Neural cell (in vitro differentiated cells): ENCODE results near the gene SELENOV. TPM values are rescaled to one million over a fixed set of nuclear protein-coding genes. Genes with fewer than 3 reads are reported as not detected.
A peak's percentile ranks its signal among the peaks of the same experiment; 100 is the strongest.

Experiments used
- H2AFZ ChIP-seq: fragments of 200-600, 300-800 bp; sonication (generic), shearing (Covaris generic); 2 replicates; pipeline ENCODE4 v1.6.0; 2014; ENCODE audit warnings: low read depth, mild to moderate bottlenecking, antibody characterized with exemption, low read length, moderate library complexity
- H3F3A ChIP-seq: fragments of 200-600 bp; shearing (Covaris generic); 2 replicates; pipeline ENCODE4 v1.6.1; 2016; ENCODE audit warnings: mild to moderate bottlenecking, moderate library complexity, mixed read lengths, antibody characterized with exemption, low read length; ENCODE audit not compliant: insufficient read depth, poor library complexity, severe bottlenecking
- H3K27ac ChIP-seq: fragments of 200-600, 300-800 bp; sonication (generic), shearing (Covaris generic); 2 replicates; pipeline ENCODE4 v1.5.1; 2014; ENCODE audit warnings: mild to moderate bottlenecking, low read length, moderate library complexity
- H3K27me3 ChIP-seq: fragments of 300-800, 200-600 bp; sonication (generic), shearing (Covaris generic); 2 replicates; pipeline ENCODE4 v1.6.0; 2014; ENCODE audit warnings: mild to moderate bottlenecking, low read depth, low read length, moderate library complexity; ENCODE audit not compliant: insufficient read depth
- H3K36me3 ChIP-seq: fragments of 300-800, 200-600 bp; sonication (generic), shearing (Covaris generic); 2 replicates; pipeline ENCODE4 v1.5.1; 2014; ENCODE audit warnings: mild to moderate bottlenecking, antibody characterized with exemption, low read length, moderate library complexity; ENCODE audit not compliant: insufficient read depth
- H3K4me2 ChIP-seq: fragments of 300-800, 200-600 bp; sonication (generic), shearing (Covaris generic); 2 replicates; pipeline ENCODE4 v1.6.0; 2014; ENCODE audit warnings: mild to moderate bottlenecking, low read length
- H3K4me3 ChIP-seq: fragments of 300-800, 200-600 bp; sonication (generic), shearing (Covaris generic); 2 replicates; pipeline ENCODE4 v1.5.1; 2014; ENCODE audit warnings: mild to moderate bottlenecking, low read length, moderate library complexity
- H3K79me2 ChIP-seq: fragments of 200-600 bp; shearing (Covaris generic); replicated peaks from 2 replicates; pipeline ENCODE4 v1.6.0; 2014; ENCODE audit warnings: mild to moderate bottlenecking, low read length, moderate library complexity; ENCODE audit not compliant: insufficient read depth
- H3K9ac ChIP-seq: fragments of 300-800, 200-600 bp; sonication (generic), shearing (Covaris generic); 2 replicates; pipeline ENCODE4 v1.6.1; 2016; ENCODE audit warnings: mild to moderate bottlenecking, low read length, mixed read lengths
- H3K9me2 ChIP-seq: fragments of 200-600 bp; shearing (Covaris generic); 2 replicates; pipeline ENCODE4 v1.6.1; 2016; ENCODE audit warnings: mild to moderate bottlenecking, low read length, mixed read lengths; ENCODE audit not compliant: insufficient read depth
- H3K9me3 ChIP-seq: fragments of 200-600, 300-800 bp; sonication (generic), shearing (Covaris generic); 2 replicates; pipeline ENCODE4 v1.6.1; 2016; ENCODE audit warnings: mild to moderate bottlenecking, mixed run types, low read length, moderate library complexity, mixed read lengths
- H4K20me1 ChIP-seq: fragments of 200-600 bp; shearing (Covaris generic); 2 replicates; pipeline ENCODE4 v1.6.1; 2016; ENCODE audit warnings: mild to moderate bottlenecking, mixed run types; ENCODE audit not compliant: insufficient read depth
- CTCF ChIP-seq: fragments of 450-650 bp; IDR thresholded peaks from 2 replicates; pipeline ENCODE4 v1.5.1; 2014; ENCODE audit warnings: antibody characterized with exemption, mild to moderate bottlenecking, moderate library complexity; ENCODE audit not compliant: poor library complexity, severe bottlenecking
- EP300 ChIP-seq: fragments of 450-650 bp; conservative IDR thresholded peaks from 2 replicates; pipeline ENCODE4 v1.6.1; 2014; ENCODE audit warnings: antibody characterized with exemption, mild to moderate bottlenecking, moderate library complexity; ENCODE audit not compliant: poor library complexity, severe bottlenecking
- EZH2 ChIP-seq: fragments of 200-600, 300-800 bp; shearing (Covaris generic), sonication (generic); IDR thresholded peaks from 2 replicates; pipeline ENCODE4 v1.6.1; 2014; ENCODE audit warnings: antibody characterized with exemption, low read length, borderline replicate concordance, mild to moderate bottlenecking; ENCODE audit not compliant: insufficient read depth, poor library complexity, severe bottlenecking
- MXI1 ChIP-seq: fragments of 450-650 bp; conservative IDR thresholded peaks from 2 replicates; pipeline ENCODE4 v1.6.1; 2014; ENCODE audit warnings: antibody characterized with exemption, mild to moderate bottlenecking; ENCODE audit not compliant: poor library complexity, severe bottlenecking
- POLR2AphosphoS5 ChIP-seq: IDR thresholded peaks from 2 replicates; pipeline ENCODE4 v1.6.1; 2012
- RAD21 ChIP-seq: fragments of 450-650 bp; conservative IDR thresholded peaks from 2 replicates; pipeline ENCODE4 v1.6.1; 2014; ENCODE audit warnings: antibody characterized with exemption, mild to moderate bottlenecking, moderate library complexity
- REST ChIP-seq: IDR thresholded peaks from 2 replicates; pipeline ENCODE4 v1.6.1; 2012; ENCODE audit warnings: borderline replicate concordance
- SMC3 ChIP-seq: fragments of 450-650 bp; conservative IDR thresholded peaks from 2 replicates; pipeline ENCODE4 v1.6.1; 2014; ENCODE audit warnings: antibody characterized with exemption, mild to moderate bottlenecking, moderate library complexity; ENCODE audit not compliant: poor library complexity
- TAF1 ChIP-seq: IDR thresholded peaks from 2 replicates; pipeline ENCODE4 v1.6.1; 2012; ENCODE audit warnings: low read depth
- polyA plus RNA-seq: library from polyadenylated mRNA; depleted of rRNA; stranded (reverse); fragments of >200 nt; gene quantifications from 2 replicates; pipeline ENCODE4 v1.2.3, GENCODE V29; 2014

Gene SELENOV
- polyA plus RNA-seq, 1 donor from 2014 or later = 1.3 TPM

- H3K9ac ChIP-seq = no peak overlapping the region
- no peak overlapping the region for H2AFZ ChIP-seq
- no peak overlapping the region for H3K4me3 ChIP-seq
- no peaks in the 10 kb centered on the region for H3K36me3 ChIP-seq
- H3K27ac ChIP-seq = no peak overlapping the region
- H3K9me2 ChIP-seq = no peaks in the 10 kb centered on the region
- TF ChIP-seq EZH2 (no peak), MXI1 (no peak), RAD21 (no peak), CTCF (no peak), TAF1 (no peak), REST (no peak), EP300 (no peak), POLR2AphosphoS5 (no peak), SMC3 (no peak)
- no peak overlapping the region for H3K4me2 ChIP-seq
- H3K79me2 ChIP-seq = peaks cover 10% of the 10 kb centered on the region
- H3K9me3 ChIP-seq = no peaks in the 10 kb centered on the region
- H3K27me3 ChIP-seq = no peaks in the 10 kb centered on the region
- H3F3A ChIP-seq = no peaks in the 10 kb centered on the region
- no peaks in the 10 kb centered on the region for H4K20me1 ChIP-seq
Observed at GRCh38 chr19:39525205-39525604, 10.3 kb downstream of the SELENOV start.

GRCh38 chr19:39531834-39532232 is 16.9 kb downstream of the SELENOV start:
- Histone ChIP-seq H3K9ac (peak overlapping the region; percentile 90), H3K9me2 (no peaks in the 10 kb centered on the region), H3K27ac (peak overlapping the region; percentile 88), H3K4me3 (peak overlapping the region; percentile 87), H3K27me3 (no peaks in the 10 kb centered on the region), H3K4me2 (peak overlapping the region; percentile 92), H4K20me1 (no peaks in the 10 kb centered on the region), H3F3A (no peaks in the 10 kb centered on the region), H3K36me3 (no peaks in the 10 kb centered on the region), H2AFZ (peak overlapping the region; percentile 61), H3K9me3 (no peaks in the 10 kb centered on the region), H3K79me2 (peaks cover 31% of the 10 kb centered on the region)
- TF ChIP-seq TAF1 (no peak), EP300 (no peak), SMC3 (no peak), EZH2 (no peak), CTCF (no peak), RAD21 (no peak), MXI1 (no peak), POLR2AphosphoS5 (no peak), REST (no peak)
